ENCODE measurements around the gene TMEM165. TPM values are rescaled to one million over a fixed set of nuclear protein-coding genes. Genes with fewer than 3 reads are reported as not detected.

Gene TMEM165
- total and polyA plus RNA-seq, 9 donors = 33.3 to 230 (median 77.8) TPM

DNA sequence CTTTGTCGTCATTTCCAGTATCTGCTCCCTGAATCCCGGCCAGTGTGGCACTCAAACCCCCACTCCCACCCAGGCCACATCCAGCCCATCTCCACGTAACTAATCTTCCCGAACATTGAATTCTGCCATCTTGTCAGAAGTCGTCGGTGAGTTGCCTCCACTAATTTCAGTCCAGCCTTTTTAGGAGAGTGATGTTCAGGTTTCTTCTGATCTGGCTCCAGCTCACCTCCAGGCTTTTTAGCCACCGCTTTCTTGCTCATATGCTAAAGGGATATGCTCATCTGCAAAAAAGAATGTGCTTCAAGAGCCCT, 1.3 kb downstream of the TMEM165 start:
- no peaks in the 10 kb centered on the region for H3K27me3 ChIP-seq
- H3K9me3 ChIP-seq = no peaks in the 10 kb centered on the region
- no peaks in the 10 kb centered on the region for H3K36me3 ChIP-seq
- DNase-seq = peak in 3 of 5 donors; percentile 43 to 47 (median 46)
- H3K4me1 ChIP-seq (ENCODE audit: insufficient read depth) = peaks cover 5% of the 10 kb centered on the region
- 4 to 5% (median 5%) methylated on average over 7 of the region's 7 CpGs for WGBS, 3 donors
- TF ChIP-seq, protein P1, sequence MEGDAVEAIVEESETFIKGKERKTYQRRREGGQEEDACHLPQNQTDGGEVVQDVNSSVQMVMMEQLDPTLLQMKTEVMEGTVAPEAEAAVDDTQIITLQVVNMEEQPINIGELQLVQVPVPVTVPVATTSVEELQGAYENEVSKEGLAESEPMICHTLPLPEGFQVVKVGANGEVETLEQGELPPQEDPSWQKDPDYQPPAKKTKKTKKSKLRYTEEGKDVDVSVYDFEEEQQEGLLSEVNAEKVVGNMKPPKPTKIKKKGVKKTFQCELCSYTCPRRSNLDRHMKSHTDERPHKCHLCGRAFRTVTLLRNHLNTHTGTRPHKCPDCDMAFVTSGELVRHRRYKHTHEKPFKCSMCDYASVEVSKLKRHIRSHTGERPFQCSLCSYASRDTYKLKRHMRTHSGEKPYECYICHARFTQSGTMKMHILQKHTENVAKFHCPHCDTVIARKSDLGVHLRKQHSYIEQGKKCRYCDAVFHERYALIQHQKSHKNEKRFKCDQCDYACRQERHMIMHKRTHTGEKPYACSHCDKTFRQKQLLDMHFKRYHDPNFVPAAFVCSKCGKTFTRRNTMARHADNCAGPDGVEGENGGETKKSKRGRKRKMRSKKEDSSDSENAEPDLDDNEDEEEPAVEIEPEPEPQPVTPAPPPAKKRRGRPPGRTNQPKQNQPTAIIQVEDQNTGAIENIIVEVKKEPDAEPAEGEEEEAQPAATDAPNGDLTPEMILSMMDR (IDR thresholded peaks at IDR 0.05) = no peak
- TF ChIP-seq POLR2A (IDR thresholded peaks at IDR 0.05) = no peak
- peak overlapping the region; percentile 58 to 95 for H3K27ac ChIP-seq
- H3K4me3 ChIP-seq = peak overlapping the region; percentile 85
- intact Hi-C loops (cut with DNase I) = loop anchor here in 1 of 4 donors (2.0 to 5.0 kb wide), 2 partner anchors 50 to 150 kb away; partner anchors contain the start of genes CLOCK and SRD5A3

DNA sequence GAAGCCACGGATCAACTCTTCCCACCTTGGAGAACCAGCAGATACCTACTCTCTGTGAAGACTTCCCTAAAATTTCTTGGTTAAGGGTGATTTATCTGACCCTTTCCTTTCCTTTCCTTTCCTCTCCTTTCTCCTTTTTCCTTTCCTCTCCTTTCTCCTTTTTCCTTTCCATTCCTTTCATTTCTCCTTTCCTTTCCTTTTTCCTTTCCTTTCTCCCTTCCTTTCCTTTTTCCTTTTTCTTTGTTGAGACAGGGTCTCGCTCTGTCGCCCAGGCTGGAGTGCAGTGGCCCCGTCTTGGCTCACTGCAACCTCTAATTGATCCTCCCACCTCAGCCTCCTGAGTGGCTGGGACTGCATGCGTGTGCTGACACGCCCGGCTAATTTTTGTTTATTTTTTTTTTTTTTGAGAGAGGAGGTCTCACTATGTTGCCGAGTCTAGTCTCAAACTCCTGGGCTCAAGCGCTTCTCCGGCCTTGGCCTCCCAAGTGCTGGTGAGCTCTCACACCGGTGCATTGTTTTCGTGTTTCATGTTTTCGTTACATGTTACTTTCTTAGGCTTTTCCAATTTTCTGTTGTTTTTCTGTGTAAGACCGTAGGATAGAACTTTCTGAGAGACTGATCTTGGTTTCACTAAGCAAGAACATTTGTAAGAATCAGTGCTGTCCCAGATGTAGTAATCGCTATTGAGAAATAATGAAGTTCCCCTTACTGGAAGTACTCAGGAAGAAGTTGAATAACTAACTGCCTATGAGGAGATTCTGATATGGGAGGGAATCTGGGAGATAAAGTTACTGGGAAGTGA, 2.0 kb downstream of the TMEM165 start:
- 16 to 26% (median 23%) methylated on average over 15 of the region's 15 CpGs for WGBS, 3 donors
- Histone ChIP-seq H3K4me1 (ENCODE audit: insufficient read depth) (peaks cover 5% of the 10 kb centered on the region), H3K27ac (peak overlapping the region; percentile 58 to 95), H3K4me3 (peak overlapping the region; percentile 85), H3K36me3 (no peaks in the 10 kb centered on the region), H3K27me3 (no peaks in the 10 kb centered on the region), H3K9me3 (no peaks in the 10 kb centered on the region)
- no peak for DNase-seq
- TF ChIP-seq EP300 (IDR thresholded peaks at IDR 0.05) (peak; percentile 24), POLR2A (IDR thresholded peaks at IDR 0.05) (no peak)
- TF ChIP-seq, protein P1 (IDR thresholded peaks at IDR 0.05) = no peak
- intact Hi-C loops (cut with DNase I) = loop anchor here in 1 of 4 donors (2.0 to 5.0 kb wide), 2 partner anchors 50 to 149 kb away; partner anchors contain the start of genes CLOCK and SRD5A3

DNA sequence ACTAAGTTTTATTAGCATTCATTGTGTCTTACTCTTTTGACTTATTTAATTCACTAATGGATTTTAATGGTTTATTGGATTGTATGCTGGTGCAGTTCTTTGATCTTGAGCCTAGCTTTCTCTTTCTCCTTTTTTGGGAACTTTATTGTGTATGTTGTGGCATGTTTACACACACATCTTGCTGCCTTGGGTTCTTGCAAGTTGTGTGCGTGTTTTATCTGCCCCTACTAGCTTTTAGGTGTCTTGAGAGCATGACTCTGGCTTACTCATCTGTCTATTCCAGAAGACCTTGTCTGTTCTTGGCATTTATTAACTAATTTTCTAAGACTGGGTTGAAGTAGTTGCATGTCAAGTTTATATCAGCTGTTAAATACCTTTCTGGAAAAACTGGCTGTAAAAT, 2.7 kb downstream of the TMEM165 start:
- peak overlapping the region in 1 of 2 donors; percentile 95 for H3K27ac ChIP-seq
- intact Hi-C loops (cut with DNase I) = loop anchor here in 1 of 4 donors (5.0 kb wide), 1 partner anchor 51 kb away; the partner anchor contains the start of gene SRD5A3
- WGBS, 3 donors = 8 to 28% (median 27%) methylated on average over 1 of the region's 1 CpG
- no peaks in the 10 kb centered on the region for H3K36me3 ChIP-seq
- no peak for DNase-seq
- H3K27me3 ChIP-seq = no peaks in the 10 kb centered on the region
- H3K9me3 ChIP-seq = no peaks in the 10 kb centered on the region
- H3K4me3 ChIP-seq = peak overlapping the region; percentile 85
- TF ChIP-seq EP300 (IDR thresholded peaks at IDR 0.05) = no peak
- no peak for TF ChIP-seq POLR2A (IDR thresholded peaks at IDR 0.05)
- peaks cover 5% of the 10 kb centered on the region for H3K4me1 ChIP-seq (ENCODE audit: insufficient read depth)

DNA sequence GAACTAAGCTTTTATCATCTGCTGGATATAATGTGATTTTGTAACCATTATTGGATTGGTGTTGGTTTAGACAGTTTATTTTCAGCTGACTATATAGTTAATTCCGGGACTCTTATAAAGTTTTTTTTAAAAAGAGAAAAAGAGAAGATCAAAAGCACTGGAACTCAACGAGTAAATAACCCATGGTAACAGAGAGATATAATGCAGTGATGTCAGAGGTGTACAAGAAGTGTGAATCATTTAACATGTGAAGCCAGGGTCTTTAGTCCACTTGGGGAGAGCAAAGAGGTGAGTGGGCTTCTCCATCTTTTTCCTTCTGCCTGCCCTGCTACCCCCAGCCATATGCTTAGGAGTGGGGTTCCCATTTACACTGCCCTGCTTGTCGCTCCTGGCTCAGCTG, 3.2 kb downstream of the TMEM165 start:
- no peak overlapping the region for H3K4me3 ChIP-seq
- H3K27ac ChIP-seq = no peak overlapping the region
- H3K4me1 ChIP-seq (ENCODE audit: insufficient read depth) = peaks cover 5% of the 10 kb centered on the region
- intact Hi-C loops (cut with DNase I) = loop anchor here in 1 of 4 donors (5.0 kb wide), 1 partner anchor 52 kb away; the partner anchor contains the start of gene SRD5A3
- WGBS, 3 donors = 42 to 48% (median 46%) methylated on average over 3 of the region's 3 CpGs
- H3K27me3 ChIP-seq = no peaks in the 10 kb centered on the region
- no peaks in the 10 kb centered on the region for H3K9me3 ChIP-seq
- TF ChIP-seq EP300 (IDR thresholded peaks at IDR 0.05) = no peak
- TF ChIP-seq, protein P1 (IDR thresholded peaks at IDR 0.05) = no peak
- no peak for TF ChIP-seq POLR2A (IDR thresholded peaks at IDR 0.05)
- no peaks in the 10 kb centered on the region for H3K36me3 ChIP-seq
- no peak for DNase-seq

DNA sequence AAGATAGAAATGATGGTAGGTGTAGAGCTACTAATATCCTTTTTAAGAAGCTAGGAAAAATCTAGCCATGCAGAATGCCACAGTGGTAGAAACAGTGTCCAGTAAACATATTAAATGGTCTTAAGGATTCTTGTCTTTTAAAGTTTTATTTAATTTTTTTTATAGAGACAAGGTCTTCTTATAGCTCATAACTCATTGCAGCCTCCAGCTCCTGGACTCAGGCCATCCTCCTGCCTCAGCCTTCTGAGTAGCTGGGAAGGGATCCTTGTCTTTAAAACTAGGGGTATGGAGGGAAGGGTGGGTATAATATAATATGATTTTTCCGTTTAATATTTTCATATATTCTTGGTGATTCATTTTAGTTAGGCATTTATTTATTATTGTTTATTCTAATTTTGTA, 3.8 kb downstream of the TMEM165 start:
- no peak for TF ChIP-seq EP300 (IDR thresholded peaks at IDR 0.05)
- TF ChIP-seq POLR2A (IDR thresholded peaks at IDR 0.05) = no peak
- TF ChIP-seq, protein P1 (IDR thresholded peaks at IDR 0.05) = no peak
- Histone ChIP-seq H3K4me1 (ENCODE audit: insufficient read depth) (peaks cover 5% of the 10 kb centered on the region), H3K27me3 (no peaks in the 10 kb centered on the region), H3K9me3 (no peaks in the 10 kb centered on the region), H3K4me3 (no peak overlapping the region), H3K36me3 (no peaks in the 10 kb centered on the region), H3K27ac (no peak overlapping the region)
- intact Hi-C loops (cut with DNase I) = loop anchor here in 1 of 4 donors (5.0 kb wide), 1 partner anchor 52 kb away; the partner anchor contains the start of gene SRD5A3
- 60 to 72% (median 68%) methylated on average over 1 of the region's 1 CpG for WGBS, 3 donors
- no peak for DNase-seq
